GM21528 (cell line): Measurements from ENCODE around the gene AKT2.

ENCODE experiments used
- ATAC-seq: cut with Tn5 transposase; IDR thresholded peaks from one replicate; pipeline ENCODE4 v1.9.1; 2021; ENCODE audit warnings: mild to moderate bottlenecking, moderate library complexity; ENCODE audit not compliant: unreplicated experiment, low FRiP score

Gene AKT2

DNA sequence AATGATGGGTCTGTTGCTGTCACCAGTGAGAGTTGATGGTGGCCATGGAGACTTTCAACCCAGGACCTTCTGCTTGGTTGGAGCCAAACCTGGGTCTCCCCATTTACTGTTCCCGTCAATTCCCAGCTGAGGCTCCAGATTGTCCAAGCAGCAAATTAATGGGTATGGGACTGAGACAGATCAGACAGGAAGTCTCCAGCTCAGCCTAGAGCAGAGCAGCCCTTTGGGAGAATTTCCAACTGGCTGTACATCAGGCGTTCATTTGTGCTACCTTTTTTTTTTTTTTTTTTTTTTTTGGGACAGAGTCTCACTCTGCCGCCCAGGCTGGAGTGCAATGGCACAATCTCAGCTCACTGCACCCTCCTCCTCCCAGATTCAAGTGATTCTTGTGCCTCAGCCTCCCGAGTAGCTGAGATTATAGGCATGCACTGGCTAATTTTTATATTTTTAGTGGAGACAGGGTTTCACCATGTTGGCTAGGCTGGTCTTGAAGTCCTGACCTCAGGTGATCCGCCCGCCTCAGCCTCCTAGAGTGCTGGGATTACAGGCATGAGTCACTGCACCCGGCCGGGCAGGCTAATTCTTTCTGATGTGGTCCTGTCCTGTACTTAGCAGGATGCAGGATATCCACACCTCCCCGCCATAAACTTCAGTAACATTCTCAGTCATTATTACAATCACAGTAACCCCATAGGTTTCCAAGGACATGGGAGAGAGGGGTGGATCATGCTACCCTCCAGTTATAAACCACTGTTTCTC is 84.6 kb downstream of the AKT2 start:
- ATAC-seq: no peak

- ATAC-seq: no peak
These were observed 86.7 kb downstream of the AKT2 start for GRCh38 chr19:40198272-40198990.

DNA sequence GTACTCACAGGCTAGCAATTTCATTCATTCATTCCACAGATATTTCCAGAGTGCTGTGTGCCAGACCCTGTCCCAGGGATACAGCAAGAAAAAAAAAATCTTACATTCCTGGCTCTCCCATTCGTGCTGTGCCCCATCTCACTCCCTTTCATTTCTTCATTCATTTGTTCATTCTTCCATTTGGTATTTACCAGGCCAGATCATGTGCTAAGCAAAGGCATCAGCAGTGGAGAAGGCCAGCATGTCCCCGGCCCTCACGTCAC is 91.6 kb downstream of the AKT2 start:
- ATAC-seq: no peak

- no peak for ATAC-seq
These were observed 92.2 kb downstream of the AKT2 start for GRCh38 chr19:40192758-40193586.

DNA sequence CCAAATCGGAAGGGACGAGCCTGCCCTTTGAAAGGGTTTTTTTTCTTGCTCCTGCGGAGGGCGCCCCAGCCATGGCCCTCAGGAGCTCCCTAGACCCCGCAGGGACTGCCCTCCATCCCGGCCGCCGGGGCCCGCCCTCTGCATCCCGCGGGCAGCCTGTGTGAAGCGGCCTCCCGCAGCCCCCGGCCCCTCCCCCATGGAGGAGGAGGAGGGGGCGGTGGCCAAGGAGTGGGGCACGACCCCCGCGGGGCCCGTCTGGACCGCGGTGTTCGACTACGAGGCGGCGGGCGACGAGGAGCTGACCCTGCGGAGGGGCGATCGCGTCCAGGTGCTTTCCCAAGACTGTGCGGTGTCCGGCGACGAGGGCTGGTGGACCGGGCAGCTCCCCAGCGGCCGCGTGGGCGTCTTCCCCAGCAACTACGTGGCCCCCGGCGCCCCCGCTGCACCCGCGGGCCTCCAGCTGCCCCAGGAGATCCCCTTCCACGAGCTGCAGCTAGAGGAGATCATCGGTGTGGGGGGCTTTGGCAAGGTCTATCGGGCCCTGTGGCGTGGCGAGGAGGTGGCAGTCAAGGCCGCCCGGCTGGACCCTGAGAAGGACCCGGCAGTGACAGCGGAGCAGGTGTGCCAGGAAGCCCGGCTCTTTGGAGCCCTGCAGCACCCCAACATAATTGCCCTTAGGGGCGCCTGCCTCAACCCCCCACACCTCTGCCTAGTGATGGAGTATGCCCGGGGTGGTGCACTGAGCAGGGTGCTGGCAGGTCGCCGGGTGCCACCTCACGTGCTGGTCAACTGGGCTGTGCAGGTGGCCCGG is 93.1 kb downstream of the AKT2 start:
- no peak for ATAC-seq

DNA sequence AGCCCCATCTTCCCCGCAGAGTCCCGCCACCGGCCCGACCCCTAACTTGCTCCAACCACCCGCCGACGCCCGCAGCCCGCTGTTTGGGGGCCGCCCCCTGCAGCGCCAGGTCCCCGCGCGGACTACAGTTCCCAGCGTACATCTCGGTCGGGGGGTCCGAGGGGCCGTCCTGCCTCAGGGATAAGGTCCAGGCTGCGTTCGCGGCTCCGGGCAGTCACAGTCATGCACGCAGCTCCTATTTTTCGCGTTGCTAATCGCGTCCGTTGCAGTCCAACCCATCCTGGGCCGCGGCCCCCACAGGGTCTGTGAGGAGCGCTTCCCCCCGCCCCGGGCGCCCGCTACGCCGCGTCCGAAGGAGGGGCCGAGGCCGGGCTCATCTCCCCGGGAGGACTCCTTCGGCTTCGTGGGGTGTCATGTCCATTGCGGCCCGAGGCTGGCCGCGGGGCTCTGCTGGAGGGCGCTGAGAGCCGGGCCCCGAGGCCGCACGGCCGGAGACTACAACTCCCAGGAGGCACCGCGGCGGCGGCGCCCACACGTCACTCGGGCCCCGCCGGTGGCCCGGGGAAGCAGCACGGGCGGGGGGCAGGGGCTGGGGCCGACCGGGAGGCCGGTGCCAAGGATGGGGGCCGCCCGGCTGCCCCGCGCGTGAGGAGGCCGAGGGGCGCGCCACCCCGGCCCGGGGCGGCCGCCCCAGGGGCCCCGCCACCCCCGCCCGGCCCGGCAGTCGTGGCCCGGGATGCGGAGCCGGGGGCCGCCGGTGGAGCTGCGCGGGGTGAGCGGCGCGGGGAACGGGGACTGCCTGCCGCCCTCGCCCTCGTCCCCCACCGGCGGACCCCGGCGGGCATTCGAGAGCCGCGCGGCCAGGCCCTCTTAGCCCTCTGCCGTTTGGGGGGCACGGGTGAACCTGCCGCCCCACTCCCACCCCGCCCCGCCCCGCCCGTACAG is 94.0 kb downstream of the AKT2 start, which contains the start of gene MAP3K10:
Gene MAP3K10 (plus strand): TSS at position 536 of the 945 bp plus-strand sequence. CDS start 606 bp downstream, outside the sequence.
- peak; percentile 79 for ATAC-seq

- no peak for ATAC-seq
These were observed 100.9 kb downstream of the AKT2 start for GRCh38 chr19:40184273-40184672.
